ENCODE data around the gene MAGEA4.

- TF ChIP-seq POLR2AphosphoS5 (IDR thresholded peaks at IDR 0.05; ENCODE audit: low read depth, low read length) (no peak), TAF1 (IDR thresholded peaks at IDR 0.05; ENCODE audit: borderline replicate concordance, insufficient read depth, low read length) (no peak)
Observed at GRCh38 chrX:151878574-151878973, 34.1 kb upstream of the MAGEA4 start.

Data from PFSK-1 (cell line).